ENCODE results near the gene CTLA4.

CTLA4 gene

GRCh38 chr2:203823173-203823572 is 44.4 kb upstream of the CTLA4 start:
- no peak overlapping the region for H3K4me3 Mint-ChIP-seq
- H3K27ac Mint-ChIP-seq = no peak overlapping the region
- TF ChIP-seq CTCF (IDR thresholded peaks at IDR 0.05) = no peak
- H3K27me3 Mint-ChIP-seq (ENCODE audit: low read depth, poor library complexity) = peaks cover 3% of the 10 kb centered on the region
- H3K4me1 Mint-ChIP-seq = peaks cover 16% of the 10 kb centered on the region
- no peaks in the 10 kb centered on the region for H3K36me3 Mint-ChIP-seq (ENCODE audit: low read depth)
- no peak for DNase-seq
- peaks cover 14% of the 10 kb centered on the region for H3K9me3 Mint-ChIP-seq

GRCh38 chr2:203824057-203824456 is 43.5 kb upstream of the CTLA4 start:
- DNase-seq = no peak
- Mint-ChIP-seq H3K27me3 (ENCODE audit: low read depth, poor library complexity) (peaks cover 3% of the 10 kb centered on the region), H3K36me3 (ENCODE audit: low read depth) (no peaks in the 10 kb centered on the region), H3K4me1 (peaks cover 16% of the 10 kb centered on the region), H3K9me3 (peaks cover 19% of the 10 kb centered on the region), H3K27ac (no peak overlapping the region), H3K4me3 (no peak overlapping the region)
- TF ChIP-seq CTCF (IDR thresholded peaks at IDR 0.05) = no peak

GRCh38 chr2:203824603-203825002 is 43.0 kb upstream of the CTLA4 start:
- no peak for DNase-seq
- H3K4me3 Mint-ChIP-seq = no peak overlapping the region
- H3K36me3 Mint-ChIP-seq (ENCODE audit: low read depth) = no peaks in the 10 kb centered on the region
- no peak for TF ChIP-seq CTCF (IDR thresholded peaks at IDR 0.05)
- no peak overlapping the region for H3K27ac Mint-ChIP-seq
- peaks cover 3% of the 10 kb centered on the region for H3K27me3 Mint-ChIP-seq (ENCODE audit: low read depth, poor library complexity)
- H3K9me3 Mint-ChIP-seq = peaks cover 19% of the 10 kb centered on the region
- H3K4me1 Mint-ChIP-seq = peaks cover 16% of the 10 kb centered on the region

GRCh38 chr2:203826704-203827103 is 40.9 kb upstream of the CTLA4 start:
- H3K9me3 Mint-ChIP-seq = peaks cover 19% of the 10 kb centered on the region
- no peak overlapping the region for H3K27ac Mint-ChIP-seq
- DNase-seq = no peak
- no peak for TF ChIP-seq CTCF (IDR thresholded peaks at IDR 0.05)
- no peak overlapping the region for H3K4me3 Mint-ChIP-seq
- peaks cover 16% of the 10 kb centered on the region for H3K4me1 Mint-ChIP-seq
- peaks cover 3% of the 10 kb centered on the region for H3K27me3 Mint-ChIP-seq (ENCODE audit: low read depth, poor library complexity)
- H3K36me3 Mint-ChIP-seq (ENCODE audit: low read depth) = no peaks in the 10 kb centered on the region

- H3K9me3 Mint-ChIP-seq = peaks cover 19% of the 10 kb centered on the region
- H3K27ac Mint-ChIP-seq = no peak overlapping the region
- no peak for DNase-seq
- no peak for TF ChIP-seq CTCF (IDR thresholded peaks at IDR 0.05)
- H3K4me3 Mint-ChIP-seq = no peak overlapping the region
- no peaks in the 10 kb centered on the region for H3K4me1 Mint-ChIP-seq
- H3K36me3 Mint-ChIP-seq (ENCODE audit: low read depth) = no peaks in the 10 kb centered on the region
- H3K27me3 Mint-ChIP-seq (ENCODE audit: low read depth, poor library complexity) = no peaks in the 10 kb centered on the region
Measured at GRCh38 chr2:203830304-203831055, 37.1 kb upstream of the CTLA4 start.

GRCh38 chr2:203835420-203835819 is 32.2 kb upstream of the CTLA4 start:
- H3K36me3 Mint-ChIP-seq (ENCODE audit: low read depth) = no peaks in the 10 kb centered on the region
- H3K4me3 Mint-ChIP-seq = no peak overlapping the region
- H3K27ac Mint-ChIP-seq = no peak overlapping the region
- DNase-seq = no peak
- no peak for TF ChIP-seq CTCF (IDR thresholded peaks at IDR 0.05)
- peaks cover 6% of the 10 kb centered on the region for H3K4me1 Mint-ChIP-seq
- no peaks in the 10 kb centered on the region for H3K9me3 Mint-ChIP-seq
- H3K27me3 Mint-ChIP-seq (ENCODE audit: low read depth, poor library complexity) = no peaks in the 10 kb centered on the region
